Frontal cortex (tissue), 4 donors: ENCODE data around the gene STAT1. TPM values are rescaled to one million over a fixed set of nuclear protein-coding genes. Genes with fewer than 3 reads are reported as not detected.

Experiments used
- DNase-seq, 2 donors: peaks; one replicate each; pipeline ENCODE4 v3.0.0; 2012; ENCODE audit warnings: low spot score in 2 of 2
- FAIRE-seq: peaks from 2 replicates; lab custom pipeline; 2012; peaks lifted over from hg19 to GRCh38; lab: Jason Lieb, UNC
- total RNA-seq: library from RNA; depleted of rRNA; stranded (reverse); fragments of >200 nt; gene quantifications from one replicate; pipeline ENCODE4 v1.2.3, GENCODE V29; 2014
- donor health status: control.
- donor health status: control.
- donor health status: control.

STAT1 gene
- 20.8 TPM for total RNA-seq

DNA sequence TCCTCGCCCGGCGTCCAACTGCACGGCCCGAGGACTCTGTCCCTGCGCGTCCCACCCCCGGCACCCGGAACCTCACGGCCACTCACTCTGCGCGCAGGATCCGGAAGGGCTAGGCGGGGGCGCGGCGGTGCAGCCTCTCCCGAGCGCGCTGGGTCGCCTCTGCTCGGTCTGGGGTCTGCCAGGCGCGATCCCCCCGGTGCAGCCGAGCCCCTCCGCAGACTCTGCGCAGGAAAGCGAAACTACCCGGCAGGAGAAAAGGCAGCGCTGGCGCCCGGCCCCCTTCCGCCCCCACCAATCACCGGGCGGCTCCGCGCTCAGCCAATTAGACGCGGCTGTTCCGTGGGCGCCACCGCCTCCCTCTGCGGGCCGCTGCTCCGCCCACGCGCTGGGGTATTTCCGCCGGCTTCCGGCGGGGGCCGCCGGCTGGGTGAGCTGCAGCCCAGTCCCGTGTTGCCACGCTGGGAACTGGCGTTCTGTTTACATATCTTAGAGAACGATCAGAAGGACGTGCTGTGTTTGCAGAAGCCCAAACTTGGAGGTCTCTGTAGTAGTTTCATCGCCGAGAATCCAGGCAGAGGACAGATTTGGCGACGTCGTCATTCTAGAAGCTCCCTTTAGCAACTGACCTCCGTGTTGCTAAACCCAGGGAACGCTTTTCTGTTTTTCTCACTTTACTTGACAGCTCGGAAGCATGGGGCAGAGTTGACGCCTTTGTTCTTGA lies at the start of gene STAT1:
Gene STAT1, minus strand, starts transcription at position 240 of the 721 bp plus-strand sequence. CDS start 4,168 bp downstream, outside the sequence.
- DNase-seq (peak; percentile 97), FAIRE-seq (no peak)

DNA sequence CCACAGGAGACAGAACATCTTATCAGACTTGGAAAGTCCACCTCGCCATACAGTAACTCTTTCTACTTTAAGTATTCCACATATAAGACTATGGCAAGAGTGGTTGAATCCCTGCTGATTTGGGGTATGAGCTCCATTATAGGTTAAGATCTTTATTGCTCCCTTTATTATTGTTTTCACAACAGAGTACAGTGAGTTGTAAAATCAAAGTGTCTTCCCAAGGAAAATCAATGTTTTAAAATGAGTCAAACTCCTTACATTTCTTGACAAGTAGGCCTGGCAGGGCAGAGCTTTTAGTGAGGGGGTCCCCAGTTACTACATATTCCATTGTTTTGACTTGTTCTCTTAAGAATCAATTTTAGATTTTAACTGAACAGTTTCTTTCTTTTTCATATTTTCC lies 49.6 kb upstream of the STAT1 start:
- FAIRE-seq: no peak
- DNase-seq: no peak

DNA sequence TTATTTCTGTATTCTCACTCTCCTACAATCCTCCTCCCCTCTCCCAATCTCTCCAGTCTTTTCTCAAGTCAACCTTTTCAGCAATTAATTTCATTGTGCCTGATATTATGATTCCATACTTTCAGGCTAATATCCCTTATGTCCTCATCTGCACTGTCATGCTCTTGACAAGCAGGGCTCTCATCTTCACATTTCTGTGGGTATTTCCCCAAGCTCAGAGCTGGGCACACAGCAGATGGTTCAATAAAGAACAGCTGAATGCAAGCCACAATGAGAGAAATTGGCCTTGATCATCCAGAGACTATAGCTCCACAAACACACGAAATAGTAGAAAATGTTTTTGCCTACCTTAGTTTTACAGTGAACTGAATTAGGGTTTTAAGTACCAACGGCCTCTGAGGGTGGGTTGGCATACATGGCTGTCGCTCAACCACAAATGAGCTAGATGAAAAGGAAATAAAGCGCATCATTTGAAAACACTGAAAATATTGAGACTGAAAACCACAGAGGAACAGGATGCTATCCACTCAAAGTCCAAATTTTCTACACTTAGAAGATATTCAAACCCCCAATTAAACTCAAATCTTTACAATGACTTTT lies 47.5 kb upstream of the STAT1 start:
- no peak for DNase-seq
- FAIRE-seq: no peak

DNA sequence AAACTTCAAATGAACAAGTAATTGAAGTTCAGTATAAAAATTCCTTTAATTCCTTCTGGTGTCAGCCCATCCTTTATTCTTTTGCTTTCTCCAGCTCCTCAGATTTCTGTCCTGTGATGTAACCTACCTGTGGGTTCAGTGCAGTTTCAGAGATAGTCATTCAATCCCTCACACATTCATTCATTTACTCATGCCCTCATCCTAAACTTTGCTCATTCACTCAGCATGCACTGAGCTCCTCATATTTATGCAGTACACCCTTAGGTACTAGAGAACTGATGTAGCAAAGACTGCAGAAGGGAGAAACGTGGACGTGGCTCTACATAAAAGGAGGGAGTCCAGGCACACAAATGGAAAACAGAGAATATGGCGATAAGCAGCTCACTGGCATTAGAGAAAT lies 45.3 kb upstream of the STAT1 start:
- DNase-seq (no peak), FAIRE-seq (no peak)

DNA sequence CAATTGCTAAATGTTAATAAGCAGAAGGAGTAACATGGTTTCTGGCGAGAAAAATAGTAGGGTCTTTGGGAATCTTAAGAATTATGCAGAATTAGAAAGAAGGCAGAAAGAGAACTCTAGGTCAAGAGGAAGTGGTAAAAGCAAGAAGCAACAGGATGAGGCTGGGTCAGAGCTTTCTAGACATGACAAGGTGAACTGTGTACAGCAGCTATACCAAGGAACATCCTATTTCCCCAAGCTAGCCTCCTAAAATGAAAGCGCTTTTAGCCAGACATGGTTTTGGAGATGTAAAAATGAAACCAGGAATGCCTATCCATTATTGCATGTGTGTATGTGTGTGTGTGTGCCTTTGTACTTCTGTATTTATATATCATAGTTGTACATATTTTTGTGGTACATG lies 42.3 kb upstream of the STAT1 start:
- DNase-seq: no peak
- no peak for FAIRE-seq

DNA sequence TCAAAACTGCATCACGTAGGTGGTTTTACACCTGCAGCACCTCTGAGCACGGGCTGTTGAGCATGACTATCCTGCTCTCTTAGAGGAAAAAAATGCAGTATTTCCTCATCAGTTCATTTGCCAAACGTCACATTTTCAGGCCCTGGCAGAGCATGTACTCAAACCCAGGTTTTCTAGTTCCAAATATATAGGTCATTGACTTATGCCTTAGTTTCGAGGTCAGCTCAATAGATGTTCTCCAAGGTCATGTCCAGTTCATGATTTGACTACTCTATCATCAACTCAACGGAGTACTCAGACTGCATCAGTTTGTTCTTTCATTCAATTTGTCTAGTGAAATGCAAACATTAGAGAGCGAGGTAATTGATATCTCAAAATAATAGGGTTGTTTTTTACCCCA lies 39.3 kb upstream of the STAT1 start:
- FAIRE-seq: no peak
- DNase-seq: no peak

DNA sequence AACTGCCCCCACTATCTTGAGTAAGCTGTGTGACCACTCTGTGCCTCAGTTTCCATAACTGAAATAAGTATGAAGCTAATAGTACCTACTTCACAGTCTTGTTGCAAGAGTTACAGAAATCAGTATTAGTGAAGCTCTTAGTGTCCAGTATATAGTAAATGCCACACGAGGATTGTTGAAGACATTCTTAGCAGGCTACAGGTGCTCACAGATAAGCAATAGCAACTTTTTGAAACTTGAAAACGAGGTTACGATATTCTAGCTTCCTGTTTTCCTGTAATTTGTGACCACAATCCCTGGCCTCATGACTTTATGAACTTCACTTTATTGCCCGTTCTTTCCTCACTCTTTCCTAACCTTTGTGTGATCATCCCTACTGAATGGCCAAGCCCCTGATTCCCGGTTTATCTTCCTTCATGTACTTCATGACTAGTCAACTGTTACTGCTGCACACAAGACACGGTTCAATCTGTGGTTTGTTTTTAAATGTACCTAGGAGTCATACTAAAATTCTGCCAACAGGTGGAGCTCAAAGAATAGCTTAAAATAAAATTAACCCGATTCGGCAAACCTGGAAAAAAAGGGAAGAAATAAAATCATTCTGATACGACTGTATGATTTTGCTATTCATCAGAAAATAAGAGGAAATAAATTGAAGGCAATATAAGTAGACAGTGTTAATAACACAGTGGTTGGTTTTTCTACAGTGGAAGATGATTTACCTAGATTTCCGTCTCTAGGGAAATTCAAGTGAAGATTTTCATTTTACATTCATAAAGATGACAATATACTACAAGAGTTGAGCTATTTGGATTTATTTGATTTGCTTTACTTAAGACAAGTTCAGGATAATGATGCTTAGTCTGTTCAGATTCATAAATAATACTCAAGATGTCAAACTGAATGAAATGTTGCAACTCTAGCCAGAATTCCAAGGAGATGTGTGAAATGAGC lies 38.1 kb upstream of the STAT1 start:
- FAIRE-seq: no peak
- peak in 1 of 2 donors; percentile 10 for DNase-seq

DNA sequence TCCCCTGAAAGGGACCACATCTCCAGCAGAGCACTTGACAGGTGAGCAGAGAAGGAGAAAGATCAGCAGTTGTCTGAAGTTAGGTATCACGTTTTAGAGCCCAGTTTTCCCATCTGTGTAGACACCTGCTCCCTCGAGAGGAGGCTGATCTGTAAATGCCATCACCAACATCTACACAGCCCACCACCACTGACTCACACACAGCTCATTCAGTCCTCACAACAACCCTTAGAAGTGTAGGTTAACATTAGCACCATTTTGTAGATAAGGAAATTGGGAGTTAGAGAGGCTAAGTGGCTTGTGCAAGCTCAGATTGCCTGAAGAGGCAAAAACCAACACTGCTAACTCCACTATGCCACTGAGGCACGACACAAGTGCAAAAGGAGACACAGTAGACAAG lies 37.2 kb upstream of the STAT1 start:
- FAIRE-seq (no peak), DNase-seq (no peak)

DNA sequence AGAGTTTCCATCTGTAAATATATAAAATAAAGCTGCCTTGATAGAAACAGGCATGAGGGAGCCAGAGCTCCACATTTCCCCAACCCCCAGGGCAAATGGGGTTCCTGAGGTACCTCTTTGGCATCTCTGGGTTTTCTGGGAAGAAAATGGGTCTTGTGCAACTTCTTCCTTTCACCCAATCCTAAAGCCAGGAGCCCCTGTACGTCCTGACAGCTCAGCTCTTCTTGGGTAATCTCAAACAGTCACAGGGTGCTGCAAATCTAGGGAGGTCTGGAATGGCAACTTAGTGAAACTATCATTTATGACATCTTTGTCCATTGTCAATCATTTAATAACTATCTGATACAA lies 36.6 kb upstream of the STAT1 start:
- DNase-seq (no peak), FAIRE-seq (no peak)

DNA sequence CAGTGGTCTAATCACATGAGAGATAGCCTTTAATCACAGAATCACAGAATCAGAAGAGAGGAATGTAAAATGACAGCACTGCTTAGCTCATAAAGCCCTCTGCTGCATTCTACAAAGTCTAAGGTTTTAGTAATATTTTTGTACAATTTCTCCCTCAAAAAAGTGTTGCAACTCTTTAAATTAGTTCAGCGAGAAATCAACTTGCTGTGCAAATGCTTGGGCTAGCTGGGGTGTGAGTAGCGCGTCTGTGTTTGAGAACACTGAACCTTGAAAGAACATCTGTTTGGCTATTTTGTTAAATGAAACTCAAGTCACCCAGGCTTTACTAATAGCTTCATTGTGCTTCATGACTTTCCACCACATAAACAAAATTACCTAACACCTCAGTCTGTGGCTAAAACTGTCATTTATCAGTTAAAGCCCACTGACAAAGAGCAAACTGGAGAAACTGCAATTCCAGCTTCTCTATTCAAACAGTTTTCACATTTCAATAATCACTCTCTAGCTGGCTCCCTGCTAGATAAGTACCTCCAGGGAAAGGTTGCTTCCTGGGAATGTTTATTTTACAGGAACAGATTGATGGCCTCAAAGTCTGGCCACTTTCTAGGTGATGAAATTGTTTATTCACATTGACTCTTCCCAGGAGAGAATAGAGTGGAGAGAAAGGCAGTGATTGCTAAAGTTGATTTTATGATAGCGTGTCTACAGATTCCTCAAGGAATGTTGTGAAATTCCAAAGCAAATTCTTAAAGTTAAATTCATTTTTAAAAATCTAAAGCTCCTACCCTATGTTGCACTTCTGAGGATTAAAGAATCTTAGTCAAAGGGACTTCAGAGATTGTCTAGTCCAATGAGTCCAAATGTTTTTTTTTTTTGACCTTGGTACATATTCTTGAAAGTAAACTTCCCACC lies 36.0 kb upstream of the STAT1 start:
- DNase-seq (no peak), FAIRE-seq (no peak)

DNA sequence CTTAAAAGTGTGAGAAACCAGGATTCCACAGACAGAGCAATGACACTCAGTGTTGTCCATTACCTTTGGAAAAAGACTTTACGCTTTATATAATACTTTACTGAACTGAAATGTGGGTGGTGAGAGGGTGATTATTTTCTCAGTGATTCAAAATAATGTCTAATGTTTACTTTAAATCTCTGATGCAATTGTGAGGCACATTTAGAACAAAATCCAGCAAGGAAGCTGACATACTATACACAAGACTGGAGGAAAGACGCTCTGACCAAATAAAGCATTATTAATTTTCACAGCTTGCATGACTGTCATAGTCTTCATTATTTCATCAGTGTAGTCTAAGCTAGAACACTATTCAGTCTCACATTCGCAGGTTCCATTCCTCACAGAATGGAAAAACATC lies 34.1 kb upstream of the STAT1 start:
- no peak for FAIRE-seq
- no peak for DNase-seq

DNA sequence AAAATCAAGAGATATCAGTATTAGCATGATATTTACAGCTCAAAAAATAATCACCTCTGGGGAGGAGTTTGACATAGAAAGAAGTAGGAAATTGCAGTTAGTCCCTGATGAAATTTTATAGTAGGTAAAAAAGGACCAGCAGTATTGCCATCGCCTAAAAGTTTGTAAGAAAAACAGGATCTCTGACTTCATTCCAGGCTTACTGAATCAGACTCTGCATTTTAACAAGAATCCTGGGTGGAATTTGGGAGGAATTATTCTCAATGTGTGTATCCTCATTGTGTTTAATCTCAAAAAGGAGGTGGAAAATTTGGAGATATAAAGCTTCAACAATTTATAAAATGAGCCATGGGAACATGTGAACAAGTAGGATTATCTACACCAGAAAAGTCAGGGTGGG lies 31.2 kb upstream of the STAT1 start:
- FAIRE-seq (no peak), DNase-seq (no peak)

DNA sequence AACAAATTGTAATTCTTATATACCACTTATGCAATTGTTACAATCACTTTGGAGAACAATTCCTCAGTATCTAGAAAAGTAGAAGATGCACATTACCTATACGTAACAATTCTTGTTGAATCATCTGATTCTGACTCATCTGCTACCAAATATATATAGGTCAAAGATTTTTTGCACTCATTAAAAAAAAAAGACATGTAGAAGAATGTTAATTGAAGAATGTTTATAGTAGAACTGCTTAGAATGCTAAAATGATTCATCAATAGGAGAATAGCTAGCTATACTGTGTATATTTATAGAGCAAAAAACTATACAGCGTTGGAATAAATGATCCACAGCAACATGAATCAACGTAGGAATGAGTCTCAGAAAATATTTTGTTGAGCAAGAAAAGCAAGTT lies 29.5 kb upstream of the STAT1 start:
- FAIRE-seq (no peak), DNase-seq (no peak)

DNA sequence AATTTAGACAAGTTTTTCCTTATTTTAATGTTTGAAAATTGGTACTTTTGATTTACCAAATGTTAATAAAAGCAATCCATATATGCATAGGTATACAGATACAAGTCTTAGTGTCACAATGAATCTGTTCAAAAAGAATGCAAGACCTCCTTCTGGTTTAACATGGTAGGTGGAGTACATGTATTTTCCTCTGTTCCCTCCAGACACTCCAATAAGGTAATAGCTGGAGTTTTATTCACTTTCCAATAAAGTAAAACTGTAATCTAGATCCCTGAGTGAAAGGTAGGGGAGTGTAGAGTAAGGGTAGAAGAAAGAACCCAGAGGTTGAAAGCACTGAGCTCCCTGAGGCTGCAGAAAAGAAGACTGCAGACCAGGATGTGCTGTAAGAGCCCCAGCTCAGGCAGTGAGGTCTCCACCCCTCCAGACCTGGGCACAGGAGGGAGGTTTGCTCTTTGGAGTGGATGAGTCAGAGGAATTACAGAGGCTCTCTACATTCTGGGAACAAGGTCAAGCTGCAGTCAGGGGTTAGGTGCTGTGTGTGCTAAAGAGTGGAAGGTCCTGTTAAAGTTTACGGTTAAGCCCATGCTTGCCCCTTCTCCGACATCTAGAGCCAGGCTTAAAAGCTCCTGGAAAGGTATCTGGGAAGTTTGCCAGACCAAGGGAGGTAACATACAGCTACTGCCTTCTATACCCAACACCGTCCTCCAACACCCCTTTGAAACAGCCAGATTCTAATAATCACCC lies 27.6 kb upstream of the STAT1 start:
- no peak for FAIRE-seq
- DNase-seq: no peak

DNA sequence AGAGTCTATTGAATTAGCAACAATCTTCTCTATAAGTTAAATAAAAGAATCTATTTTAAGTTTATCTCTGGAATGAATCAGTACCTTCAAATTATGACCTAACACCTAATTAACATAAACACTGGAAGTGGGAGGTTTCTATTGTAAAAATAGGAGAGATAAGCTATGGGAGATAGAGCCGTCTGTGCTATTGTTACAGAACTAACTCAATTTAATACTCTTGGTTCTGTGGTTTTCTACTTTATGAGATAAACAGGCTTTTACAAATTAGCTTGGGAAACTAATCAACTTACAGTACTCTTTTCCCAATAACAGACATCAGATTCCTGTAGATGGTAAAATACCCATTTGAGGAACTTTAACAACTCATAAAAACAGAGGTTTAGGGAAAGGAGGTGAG lies 25.6 kb upstream of the STAT1 start:
- no peak for DNase-seq
- no peak for FAIRE-seq

DNA sequence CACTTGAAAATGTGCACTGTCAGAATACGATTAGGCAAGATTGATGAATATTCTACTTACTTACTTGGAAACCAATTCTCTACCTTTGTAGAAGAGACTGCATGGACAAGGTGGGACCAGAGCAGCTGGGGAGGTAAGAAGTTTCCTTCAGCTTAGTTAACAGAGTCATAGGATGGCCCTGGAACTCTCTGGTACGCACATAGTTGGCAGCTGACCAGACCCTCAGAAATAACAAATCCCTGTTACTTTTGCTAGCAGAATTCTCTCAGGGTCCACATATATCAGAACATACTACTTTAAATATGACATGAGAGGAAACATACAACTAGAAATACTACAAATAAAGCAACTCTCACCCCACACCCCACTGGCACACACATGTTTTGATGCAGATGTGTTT lies 24.8 kb upstream of the STAT1 start:
- FAIRE-seq: no peak
- DNase-seq: no peak

DNA sequence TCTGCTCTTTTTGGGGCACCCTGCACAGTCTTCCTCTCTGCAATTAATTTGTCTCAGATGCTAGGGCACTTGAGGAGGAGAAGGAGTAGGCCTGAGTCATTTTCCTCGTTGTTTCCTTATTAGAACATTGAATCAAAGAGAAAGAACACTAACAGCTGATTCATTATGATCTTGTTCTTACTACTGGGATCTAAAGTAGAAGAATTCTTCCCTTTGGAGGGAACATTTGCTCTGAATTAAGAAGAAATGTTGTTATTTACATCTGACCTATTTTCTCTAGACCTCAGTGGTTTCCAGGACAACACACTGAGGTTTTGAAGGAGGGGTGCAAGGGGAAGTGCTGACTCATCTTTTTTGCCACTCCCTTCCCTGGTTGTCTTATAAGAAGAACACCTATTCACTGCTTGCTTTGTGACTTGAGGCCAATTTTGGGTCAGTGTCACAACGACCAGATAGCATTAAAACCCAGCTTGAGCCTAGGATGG lies 24.3 kb upstream of the STAT1 start:
- DNase-seq (no peak), FAIRE-seq (no peak)

DNA sequence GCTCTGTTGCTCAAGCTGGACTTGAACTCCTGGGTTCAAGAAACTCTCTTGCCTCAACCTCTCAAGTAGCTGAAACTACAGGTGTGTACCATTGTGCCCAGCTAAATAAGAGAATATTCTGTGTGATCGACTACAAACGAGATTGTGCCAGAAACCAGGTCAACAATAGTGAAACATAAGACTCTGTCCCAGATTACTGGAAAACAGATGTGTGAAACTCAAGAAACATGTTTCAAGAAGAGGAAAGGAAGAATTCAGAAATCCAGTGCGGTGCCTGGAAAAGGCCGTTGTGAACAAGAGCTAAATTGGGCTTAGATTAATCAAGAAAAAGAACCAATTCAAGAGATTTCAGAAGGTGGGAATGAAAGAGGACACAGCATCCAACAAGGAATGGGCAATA lies 23.4 kb upstream of the STAT1 start:
- DNase-seq (no peak), FAIRE-seq (no peak)

DNA sequence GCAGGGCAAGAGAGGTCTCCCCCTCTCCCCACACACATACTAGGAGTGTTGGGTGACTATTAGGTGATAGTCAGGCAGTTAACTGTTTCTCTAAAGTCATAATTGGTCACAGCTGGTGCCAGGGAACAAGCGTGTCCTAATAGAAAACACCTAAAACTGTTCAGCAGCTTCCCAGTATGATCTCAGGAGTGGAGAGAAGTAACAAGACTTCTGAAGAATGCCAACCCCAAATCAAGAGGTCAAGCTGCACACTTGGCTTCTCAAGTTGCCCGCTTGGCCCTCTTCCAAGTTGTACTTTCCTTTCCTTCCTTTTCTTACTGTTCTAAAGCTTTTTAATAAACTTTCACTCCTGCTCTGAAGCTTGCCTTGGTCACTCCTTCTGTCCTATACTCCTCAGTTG lies 22.4 kb upstream of the STAT1 start:
- no peak for FAIRE-seq
- no peak for DNase-seq
